ENCODE data around the gene MRPL14.
"Not testable (repeated sequence)": the region's sequence is repeated elsewhere in the genome, so short reads cannot be mapped to it uniquely, and the experiment has no call there.

MRPL14 gene

DNA sequence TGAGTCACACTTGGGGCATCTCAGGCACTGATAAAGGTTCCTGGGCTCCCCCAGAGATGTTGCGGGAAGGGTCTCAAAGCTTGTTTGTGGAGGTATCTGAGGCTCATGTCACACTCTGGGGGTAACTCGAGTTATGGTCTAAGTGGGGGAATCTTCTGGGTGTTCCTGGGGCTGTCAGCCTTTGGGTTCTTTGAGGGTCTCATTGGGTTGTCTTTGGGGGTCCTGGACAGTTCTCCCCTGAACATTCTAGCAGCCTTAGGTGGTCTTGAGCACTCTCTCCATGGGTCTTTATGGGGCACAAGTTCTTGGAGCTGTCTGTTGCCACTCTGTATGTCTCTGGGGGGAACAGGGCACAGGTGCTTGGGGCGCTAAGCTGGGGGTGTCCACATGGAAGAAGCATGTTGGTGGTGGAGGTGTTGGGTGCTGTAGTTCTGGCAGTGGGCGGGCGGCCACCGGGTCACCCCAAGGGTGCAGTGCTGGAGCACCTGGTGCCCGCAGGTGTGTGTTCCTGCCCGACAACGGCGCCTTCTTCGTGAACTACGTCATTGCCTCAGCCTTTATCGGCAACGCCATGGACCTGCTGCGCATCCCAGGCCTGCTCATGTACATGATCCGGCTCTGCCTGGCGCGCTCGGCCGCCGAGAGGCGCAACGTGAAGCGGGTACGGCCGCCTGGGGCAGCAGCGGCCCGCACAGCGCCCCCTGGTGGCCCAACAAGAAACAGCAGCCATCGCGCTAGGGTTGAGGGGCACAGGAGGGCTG is 24.3 kb upstream of the MRPL14 start:
- in situ Hi-C loops (cut with HindIII; ENCODE audit: low pct_ligation_motif_present, low pct_unique_long_range_greater_than_20kb, low sequenced_read_pairs): no loop called here
- peak; percentile 68 for DNase-seq

GRCh38 chr6:44150317-44150917 is 23.2 kb upstream of the MRPL14 start:
- no peak for DNase-seq
- in situ Hi-C loops (cut with HindIII; ENCODE audit: low pct_ligation_motif_present, low pct_unique_long_range_greater_than_20kb, low sequenced_read_pairs): no loop called here

- in situ Hi-C loops (cut with HindIII; ENCODE audit: low pct_ligation_motif_present, low pct_unique_long_range_greater_than_20kb, low sequenced_read_pairs): no loop called here
- DNase-seq: no peak
Measured at GRCh38 chr6:44149369-44150012, 22.2 kb upstream of the MRPL14 start.

DNA sequence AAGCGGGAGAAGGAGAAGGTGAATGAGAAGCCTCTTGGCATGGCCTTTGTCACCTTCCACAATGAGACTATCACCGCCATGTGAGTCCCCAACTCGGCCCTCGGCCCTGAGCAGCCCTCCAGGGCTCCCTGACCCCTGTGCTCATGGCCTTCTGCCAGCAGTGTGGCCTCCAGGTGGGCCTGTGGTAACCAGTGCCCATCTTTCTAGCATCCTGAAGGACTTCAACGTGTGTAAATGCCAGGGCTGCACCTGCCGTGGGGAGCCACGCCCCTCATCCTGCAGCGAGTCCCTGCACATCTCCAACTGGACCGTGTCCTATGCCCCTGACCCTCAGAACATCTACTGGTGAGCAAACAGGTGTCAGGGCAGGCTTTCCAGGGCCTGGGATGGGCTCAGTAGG is 21.1 kb upstream of the MRPL14 start:
- DNase-seq: no peak
- in situ Hi-C loops (cut with HindIII; ENCODE audit: low pct_ligation_motif_present, low pct_unique_long_range_greater_than_20kb, low sequenced_read_pairs): no loop called here

DNA sequence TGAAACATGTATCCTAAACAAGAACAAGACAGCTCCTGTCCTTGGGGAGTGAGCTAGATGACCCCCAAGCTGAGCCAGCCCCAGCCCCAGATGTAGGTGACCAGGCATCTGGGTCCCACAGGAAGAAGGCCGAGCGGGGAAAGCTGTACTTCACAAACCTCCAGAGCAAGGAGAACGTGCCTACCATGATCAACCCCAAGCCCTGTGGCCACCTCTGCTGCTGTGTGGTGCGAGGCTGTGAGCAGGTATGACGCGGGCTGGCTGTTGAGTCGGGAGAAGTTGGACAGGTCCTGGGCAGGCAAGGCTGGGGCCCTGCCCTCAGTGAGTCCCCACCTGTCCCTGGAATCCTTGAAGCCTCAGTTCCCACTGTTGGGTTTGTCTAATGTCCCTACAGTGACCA is 20.0 kb upstream of the MRPL14 start:
- no peak for DNase-seq
- in situ Hi-C loops (cut with HindIII; ENCODE audit: low pct_ligation_motif_present, low pct_unique_long_range_greater_than_20kb, low sequenced_read_pairs): no loop called here

DNA sequence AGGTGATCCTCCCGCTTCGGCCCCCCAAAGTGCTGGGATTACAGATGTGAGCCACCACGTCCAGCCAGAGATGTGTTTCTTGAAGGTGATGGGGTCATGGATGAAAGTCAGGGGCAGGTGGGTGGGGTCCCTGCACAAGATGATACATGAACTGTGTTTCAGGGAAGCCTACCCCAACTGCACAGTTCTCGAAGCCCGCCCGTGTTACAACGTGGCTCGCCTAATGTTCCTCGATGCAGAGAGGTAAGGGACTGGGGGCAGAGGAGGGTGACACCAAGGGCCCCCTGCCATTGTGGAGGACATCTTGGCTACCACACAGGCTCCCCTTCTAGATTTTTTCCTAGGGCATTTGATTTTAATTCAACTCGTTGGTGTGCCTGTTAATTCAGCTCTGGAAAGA is 19.4 kb upstream of the MRPL14 start:
- in situ Hi-C loops (cut with HindIII; ENCODE audit: low pct_ligation_motif_present, low pct_unique_long_range_greater_than_20kb, low sequenced_read_pairs): no loop called here

GRCh38 chr6:44145839-44146238 is 18.6 kb upstream of the MRPL14 start:
- in situ Hi-C loops (cut with HindIII; ENCODE audit: low pct_ligation_motif_present, low pct_unique_long_range_greater_than_20kb, low sequenced_read_pairs): no loop called here
- no peak for DNase-seq

More for the DNA sequence above, 19.4 kb upstream of the MRPL14 start:
- no peak for DNase-seq

DNA sequence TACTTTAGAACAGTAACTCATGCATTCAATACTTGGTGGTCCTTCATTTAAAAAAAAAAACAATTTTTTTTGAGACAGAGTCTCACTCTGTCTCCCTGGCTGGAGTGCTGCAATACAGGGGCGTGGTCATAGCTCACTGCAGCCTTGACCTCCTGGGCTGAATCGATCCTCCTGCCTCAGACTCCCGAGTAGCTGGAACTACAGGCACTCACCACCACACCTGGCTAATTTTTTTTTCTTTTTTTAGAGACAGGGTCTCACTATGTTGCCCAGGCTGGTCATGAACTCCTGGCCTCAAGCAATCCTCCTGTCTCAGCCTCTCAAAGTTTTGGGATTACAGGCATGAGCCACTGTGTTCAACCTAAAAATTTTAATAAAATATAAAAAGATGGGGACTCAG is 17.3 kb upstream of the MRPL14 start:
- in situ Hi-C loops (cut with HindIII; ENCODE audit: low pct_ligation_motif_present, low pct_unique_long_range_greater_than_20kb, low sequenced_read_pairs); DNase-seq: not testable (repeated sequence)

DNA sequence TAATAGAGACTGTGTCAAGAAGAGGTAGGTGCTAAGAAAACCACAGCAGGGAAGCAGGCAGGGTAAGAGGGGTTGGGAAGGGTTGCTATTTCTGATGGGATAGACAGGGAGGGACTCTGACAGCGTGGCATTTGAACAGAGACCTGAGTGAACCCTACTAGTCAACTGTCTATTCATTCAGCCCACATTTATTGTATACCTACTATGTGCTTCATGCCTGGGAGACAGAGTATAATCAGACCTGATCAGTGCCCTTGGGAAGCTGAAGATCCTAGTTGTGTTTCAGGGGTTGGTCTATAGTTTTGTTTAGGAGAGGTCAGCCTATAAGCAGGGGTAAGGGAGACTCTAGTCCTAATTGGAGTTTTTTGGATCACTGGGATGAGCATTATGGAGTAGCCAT is 16.5 kb upstream of the MRPL14 start:
- in situ Hi-C loops (cut with HindIII; ENCODE audit: low pct_ligation_motif_present, low pct_unique_long_range_greater_than_20kb, low sequenced_read_pairs): no loop called here
- DNase-seq: no peak

DNA sequence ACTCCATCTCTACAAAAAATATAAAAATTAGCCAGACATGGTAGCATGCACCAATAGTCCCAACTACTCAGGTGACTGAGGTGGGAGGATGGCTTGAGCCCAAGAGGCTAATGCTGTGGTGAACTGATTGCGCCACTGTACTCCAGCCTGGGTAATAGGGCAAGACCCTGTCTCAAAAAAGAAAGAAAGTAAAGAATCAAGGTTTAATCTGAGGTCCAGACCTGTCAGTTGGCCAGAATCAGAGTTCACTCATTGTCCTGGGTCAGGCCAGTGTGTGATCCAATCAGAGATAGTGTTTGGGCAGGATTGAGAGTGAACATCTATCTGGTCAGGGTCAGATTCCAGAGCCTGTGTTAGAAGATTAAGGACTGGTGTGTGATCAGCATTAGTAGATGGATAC is 15.6 kb upstream of the MRPL14 start:
- DNase-seq: no peak
- in situ Hi-C loops (cut with HindIII; ENCODE audit: low pct_ligation_motif_present, low pct_unique_long_range_greater_than_20kb, low sequenced_read_pairs): no loop called here

DNA sequence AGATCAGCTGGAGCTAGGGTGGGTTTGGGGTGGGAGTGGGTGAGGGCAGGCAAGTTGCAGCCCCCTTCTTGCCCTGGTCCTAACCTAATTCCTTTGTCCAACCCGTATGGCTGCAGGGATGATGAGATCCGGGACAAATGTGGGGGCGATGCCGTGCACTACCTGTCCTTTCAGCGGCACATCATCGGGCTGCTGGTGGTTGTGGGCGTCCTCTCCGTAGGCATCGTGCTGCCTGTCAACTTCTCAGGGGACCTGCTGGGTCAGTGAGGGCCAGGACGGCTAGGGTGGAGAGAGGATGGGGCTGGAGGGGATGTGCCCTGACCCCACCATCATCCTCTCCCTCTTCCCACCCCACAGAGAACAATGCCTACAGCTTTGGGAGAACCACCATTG is 12.1 kb upstream of the MRPL14 start:
- in situ Hi-C loops (cut with HindIII; ENCODE audit: low pct_ligation_motif_present, low pct_unique_long_range_greater_than_20kb, low sequenced_read_pairs): no loop called here
- no peak for DNase-seq

DNA sequence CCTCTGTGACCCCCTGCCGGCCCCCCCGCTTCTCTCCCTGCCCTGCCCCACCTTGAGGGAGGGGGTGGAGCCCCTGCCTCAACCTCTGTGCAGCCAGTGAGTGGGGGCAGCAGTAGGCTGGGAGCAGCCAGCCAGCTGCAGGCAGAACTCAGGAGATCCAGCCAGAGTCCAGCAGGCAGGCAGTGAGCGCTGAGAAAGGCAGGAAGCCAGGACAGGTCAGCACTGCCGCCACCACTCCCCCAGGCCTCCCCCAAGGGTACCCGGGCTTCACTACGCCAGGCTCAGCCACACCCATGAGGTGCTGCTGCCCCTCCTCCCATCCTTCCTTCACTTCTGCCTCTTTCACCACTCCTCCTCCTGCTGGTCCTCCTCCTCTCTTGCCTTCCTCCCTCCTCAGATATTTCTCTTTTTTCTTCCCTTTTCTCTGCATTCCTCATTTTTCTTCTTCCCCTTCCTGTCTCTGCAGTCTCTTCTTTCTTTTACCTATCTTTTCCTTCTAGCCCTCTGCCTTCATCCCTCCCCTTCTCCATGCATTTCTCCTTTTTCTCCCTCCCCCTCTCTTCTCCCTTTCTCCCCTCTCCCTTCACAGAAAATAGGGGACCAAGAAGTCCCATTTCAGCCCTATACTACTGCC is 11.6 kb upstream of the MRPL14 start:
- in situ Hi-C loops (cut with HindIII; ENCODE audit: low pct_ligation_motif_present, low pct_unique_long_range_greater_than_20kb, low sequenced_read_pairs): no loop called here
- no peak for DNase-seq

GRCh38 chr6:44135875-44136274 is 8.6 kb upstream of the MRPL14 start:
- no peak for DNase-seq
- in situ Hi-C loops (cut with HindIII; ENCODE audit: low pct_ligation_motif_present, low pct_unique_long_range_greater_than_20kb, low sequenced_read_pairs): no loop called here

DNA sequence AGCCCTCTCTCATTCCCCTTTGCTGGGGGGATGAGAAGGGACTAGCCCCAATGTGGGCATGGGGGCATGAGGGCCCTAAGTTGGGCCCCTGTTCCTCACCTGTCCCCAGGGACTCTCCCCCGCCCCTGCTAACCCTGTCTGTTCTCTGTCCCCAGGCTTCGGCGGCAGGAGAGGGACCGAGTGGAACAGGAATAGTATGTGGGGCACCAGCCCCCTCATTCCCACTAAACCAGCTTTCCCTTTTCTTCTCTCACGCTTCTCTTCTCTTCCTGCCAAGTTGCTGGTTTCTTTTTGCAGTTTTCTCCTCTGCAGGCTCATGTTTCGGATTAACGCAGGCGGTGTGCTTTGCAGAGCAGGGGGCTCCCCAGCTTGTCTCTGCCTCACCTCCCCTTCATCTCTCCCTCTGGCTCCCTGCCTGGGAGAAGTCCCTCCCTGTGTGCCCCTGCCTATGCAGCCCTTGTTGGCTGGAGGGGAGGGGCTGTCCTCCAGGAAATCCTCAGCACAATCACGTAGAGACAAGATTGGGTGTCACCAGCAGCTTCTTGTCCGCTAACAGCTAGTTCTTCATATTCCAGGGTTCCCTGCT is 8.0 kb upstream of the MRPL14 start:
- in situ Hi-C loops (cut with HindIII; ENCODE audit: low pct_ligation_motif_present, low pct_unique_long_range_greater_than_20kb, low sequenced_read_pairs): no loop called here
- DNase-seq: no peak

DNA sequence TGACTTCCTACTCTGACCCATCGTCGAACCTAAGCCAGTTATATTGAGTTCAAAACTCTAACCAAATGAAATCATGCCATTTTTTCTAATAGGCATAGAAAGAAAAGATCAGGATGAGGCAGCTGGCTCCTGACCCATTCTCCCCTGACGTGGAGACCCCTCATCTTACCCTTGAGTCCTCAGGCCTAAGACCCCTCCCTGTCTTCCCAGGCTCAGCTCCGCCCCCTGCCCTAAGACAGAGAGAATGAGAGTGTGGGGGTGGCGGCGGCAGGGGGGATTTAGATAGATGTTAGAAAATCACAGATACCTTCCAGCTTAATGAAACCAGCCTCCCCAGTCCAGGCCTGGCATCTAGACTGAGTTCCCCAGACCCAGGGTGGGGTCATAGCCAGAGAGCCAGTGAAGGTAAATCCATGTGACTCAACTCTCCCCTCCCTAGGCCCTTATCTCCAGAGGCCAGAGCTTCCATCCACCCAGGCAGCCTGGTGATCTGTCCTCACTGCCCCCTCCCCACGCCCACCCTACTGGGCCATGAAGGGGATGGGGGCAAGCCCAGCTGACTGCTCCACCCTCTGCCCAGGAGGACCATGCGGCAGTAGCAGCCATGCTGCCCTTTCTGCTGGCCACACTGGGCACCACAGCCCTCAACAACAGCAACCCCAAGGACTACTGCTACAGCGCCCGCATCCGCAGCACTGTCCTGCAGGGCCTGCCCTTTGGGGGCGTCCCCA is 6.9 kb upstream of the MRPL14 start:
- in situ Hi-C loops (cut with HindIII; ENCODE audit: low pct_ligation_motif_present, low pct_unique_long_range_greater_than_20kb, low sequenced_read_pairs): no loop called here
- no peak for DNase-seq

GRCh38 chr6:44133003-44133931 is 6.0 kb upstream of the MRPL14 start:
- in situ Hi-C loops (cut with HindIII; ENCODE audit: low pct_ligation_motif_present, low pct_unique_long_range_greater_than_20kb, low sequenced_read_pairs): no loop called here
- DNase-seq: no peak

DNA sequence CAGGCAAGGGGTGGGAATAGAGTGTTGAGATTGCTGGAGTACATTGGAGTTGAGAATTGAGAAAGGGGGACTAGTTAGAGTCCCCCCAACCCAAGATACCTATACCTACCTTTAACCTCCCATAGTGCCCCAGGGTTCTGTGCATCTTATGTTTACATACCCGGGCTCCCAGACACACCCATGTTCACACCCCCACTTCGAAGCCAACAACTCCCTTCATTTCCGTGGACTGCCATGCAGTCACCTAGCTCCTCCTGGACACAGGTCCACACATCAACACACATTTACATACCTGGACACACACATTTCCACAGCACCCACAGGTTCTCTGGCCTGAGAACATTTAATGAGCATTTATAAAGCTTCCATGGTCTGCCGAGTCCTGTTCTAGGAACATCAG is 5.2 kb upstream of the MRPL14 start:
- no peak for DNase-seq
- in situ Hi-C loops (cut with HindIII; ENCODE audit: low pct_ligation_motif_present, low pct_unique_long_range_greater_than_20kb, low sequenced_read_pairs): no loop called here

GRCh38 chr6:44131892-44132291 is 4.6 kb upstream of the MRPL14 start:
- in situ Hi-C loops (cut with HindIII; ENCODE audit: low pct_ligation_motif_present, low pct_unique_long_range_greater_than_20kb, low sequenced_read_pairs): no loop called here
- DNase-seq: no peak

Measured in ACHN (cell line).